Measurements from ENCODE around the gene NATD1.

The NATD1 gene

DNA sequence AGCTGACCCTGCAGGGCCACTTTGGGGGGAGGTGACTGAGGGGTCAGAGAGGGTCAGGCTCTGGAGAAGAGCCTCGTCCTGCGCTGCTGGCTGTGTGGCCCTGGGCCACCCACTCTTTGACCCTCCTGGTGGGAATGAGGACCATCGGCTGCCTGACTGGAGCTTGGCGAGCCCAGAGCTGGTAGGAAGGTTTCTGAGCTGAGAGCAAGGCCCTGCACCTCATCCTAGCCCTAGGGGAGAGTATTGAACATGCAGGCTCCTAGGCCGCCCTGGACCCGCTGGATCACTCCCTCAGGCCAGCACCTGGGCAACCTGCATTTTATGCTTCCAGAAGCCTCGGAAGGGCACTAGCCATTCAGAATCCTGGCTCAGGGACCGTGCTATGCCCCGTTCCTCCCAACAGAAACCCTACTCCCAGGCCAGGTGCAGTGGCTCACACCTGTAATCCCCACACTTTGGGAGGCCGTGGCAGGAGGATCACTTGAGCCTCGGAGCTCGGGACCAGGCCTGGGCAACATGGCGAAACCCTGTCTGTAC, 45.8 kb upstream of the NATD1 start:
- no peak overlapping the region for H3K18ac ChIP-seq (ENCODE audit: low read length)
- no peaks in the 10 kb centered on the region for H3K4me1 ChIP-seq (ENCODE audit: control insufficient read depth, low read depth, low read length)
- no peak overlapping the region for H2BK5ac ChIP-seq (ENCODE audit: low read length)
- H2BK15ac ChIP-seq (replicated peaks; ENCODE audit: low read depth), result no peak overlapping the region
- no peaks in the 10 kb centered on the region for H3K27me3 ChIP-seq (ENCODE audit: insufficient read depth, low read length, poor library complexity)
- WGBS (ENCODE audit: extremely low coverage, insufficient coverage, low lambda C conversion rate), result no CpG with 5 or more reads among the region's 13 CpGs
- H3K4ac ChIP-seq (ENCODE audit: low read depth, low read length), result no peak overlapping the region
- H3K56ac ChIP-seq (ENCODE audit: low read length), result no peak overlapping the region
- no peaks in the 10 kb centered on the region for H3K79me2 ChIP-seq (ENCODE audit: control insufficient read depth, insufficient read depth, low read length)
- no peak overlapping the region for H4K8ac ChIP-seq (ENCODE audit: low read depth, low read length)
- H3K36me3 ChIP-seq (ENCODE audit: control insufficient read depth, insufficient read depth, low read length), result peaks cover 6% of the 10 kb centered on the region
- DNase-seq, result no peak
- H3K4me3 ChIP-seq (ENCODE audit: low read length), result no peak overlapping the region
- H3K9ac ChIP-seq (ENCODE audit: low read length), result no peak overlapping the region
- peaks cover 7% of the 10 kb centered on the region for H3K79me1 ChIP-seq (ENCODE audit: low read length)
- no peak overlapping the region for H3K27ac ChIP-seq (ENCODE audit: low read depth, low read length)
- no peak overlapping the region for H3K4me2 ChIP-seq (ENCODE audit: low read length)
- no peak overlapping the region for H4K5ac ChIP-seq (ENCODE audit: low read length)
- no peak overlapping the region for H2AK5ac ChIP-seq (ENCODE audit: low read length)
- no peak overlapping the region for H2BK120ac ChIP-seq (ENCODE audit: low read depth, low read length)
- no peak overlapping the region for H3K23ac ChIP-seq (ENCODE audit: low read length)

- H3K79me2 ChIP-seq (ENCODE audit: control insufficient read depth, insufficient read depth, low read length), result no peaks in the 10 kb centered on the region
- H3K4me1 ChIP-seq (ENCODE audit: control insufficient read depth, low read depth, low read length), result no peaks in the 10 kb centered on the region
- H3K4me3 ChIP-seq (ENCODE audit: low read length), result no peak overlapping the region
- H3K27me3 ChIP-seq (ENCODE audit: insufficient read depth, low read length, poor library complexity), result no peaks in the 10 kb centered on the region
- no peak overlapping the region for H3K18ac ChIP-seq (ENCODE audit: low read length)
- no peak overlapping the region for H3K27ac ChIP-seq (ENCODE audit: low read depth, low read length)
- no peak overlapping the region for H3K56ac ChIP-seq (ENCODE audit: low read length)
- no peak overlapping the region for H3K4ac ChIP-seq (ENCODE audit: low read depth, low read length)
- no peak overlapping the region for H2BK5ac ChIP-seq (ENCODE audit: low read length)
- no peak overlapping the region for H2BK120ac ChIP-seq (ENCODE audit: low read depth, low read length)
- H2AK5ac ChIP-seq (ENCODE audit: low read length), result no peak overlapping the region
- H4K8ac ChIP-seq (ENCODE audit: low read depth, low read length), result no peak overlapping the region
- no peak overlapping the region for H3K23ac ChIP-seq (ENCODE audit: low read length)
- peaks cover 9% of the 10 kb centered on the region for H3K79me1 ChIP-seq (ENCODE audit: low read length)
- peaks cover 4% of the 10 kb centered on the region for H3K36me3 ChIP-seq (ENCODE audit: control insufficient read depth, insufficient read depth, low read length)
- WGBS (ENCODE audit: extremely low coverage, insufficient coverage, low lambda C conversion rate), result no CpG with 5 or more reads among the region's 22 CpGs
- H3K9ac ChIP-seq (ENCODE audit: low read length), result no peak overlapping the region
- no peak overlapping the region for H3K4me2 ChIP-seq (ENCODE audit: low read length)
- no peak overlapping the region for H4K5ac ChIP-seq (ENCODE audit: low read length)
- DNase-seq, result no peak
- no peak overlapping the region for H2BK15ac ChIP-seq (replicated peaks; ENCODE audit: low read depth)
These were observed 45.1 kb upstream of the NATD1 start for GRCh38 chr17:21298056-21298982.

- Histone ChIP-seq H2AK5ac (ENCODE audit: low read length) (no peak overlapping the region), H3K23ac (ENCODE audit: low read length) (no peak overlapping the region), H3K56ac (ENCODE audit: low read length) (no peak overlapping the region), H2BK120ac (ENCODE audit: low read depth, low read length) (no peak overlapping the region), H4K5ac (ENCODE audit: low read length) (no peak overlapping the region), H3K9ac (ENCODE audit: low read length) (no peak overlapping the region), H3K36me3 (ENCODE audit: control insufficient read depth, insufficient read depth, low read length) (peaks cover 4% of the 10 kb centered on the region), H4K8ac (ENCODE audit: low read depth, low read length) (no peak overlapping the region), H3K79me2 (ENCODE audit: control insufficient read depth, insufficient read depth, low read length) (peaks cover 3% of the 10 kb centered on the region), H3K4me3 (ENCODE audit: low read length) (no peak overlapping the region), H2BK15ac (replicated peaks; ENCODE audit: low read depth) (no peak overlapping the region), H3K27me3 (ENCODE audit: insufficient read depth, low read length, poor library complexity) (no peaks in the 10 kb centered on the region), H3K4ac (ENCODE audit: low read depth, low read length) (no peak overlapping the region), H3K4me2 (ENCODE audit: low read length) (no peak overlapping the region), H3K27ac (ENCODE audit: low read depth, low read length) (no peak overlapping the region), H3K79me1 (ENCODE audit: low read length) (peaks cover 13% of the 10 kb centered on the region), H3K4me1 (ENCODE audit: control insufficient read depth, low read depth, low read length) (no peaks in the 10 kb centered on the region), H3K18ac (ENCODE audit: low read length) (no peak overlapping the region), H2BK5ac (ENCODE audit: low read length) (no peak overlapping the region)
- WGBS (ENCODE audit: extremely low coverage, insufficient coverage, low lambda C conversion rate), result no CpG with 5 or more reads among the region's 10 CpGs
- no peak for DNase-seq
These were observed 44.4 kb upstream of the NATD1 start for GRCh38 chr17:21297597-21297996.

- Histone ChIP-seq H2BK5ac (ENCODE audit: low read length) (no peak overlapping the region), H3K4me1 (ENCODE audit: control insufficient read depth, low read depth, low read length) (no peaks in the 10 kb centered on the region), H3K27me3 (ENCODE audit: insufficient read depth, low read length, poor library complexity) (no peaks in the 10 kb centered on the region), H3K4me2 (ENCODE audit: low read length) (no peak overlapping the region), H3K9ac (ENCODE audit: low read length) (no peak overlapping the region), H3K56ac (ENCODE audit: low read length) (no peak overlapping the region), H3K36me3 (ENCODE audit: control insufficient read depth, insufficient read depth, low read length) (peaks cover 4% of the 10 kb centered on the region), H4K8ac (ENCODE audit: low read depth, low read length) (no peak overlapping the region), H3K4me3 (ENCODE audit: low read length) (no peak overlapping the region), H3K18ac (ENCODE audit: low read length) (no peak overlapping the region), H3K27ac (ENCODE audit: low read depth, low read length) (no peak overlapping the region), H3K23ac (ENCODE audit: low read length) (no peak overlapping the region), H2BK15ac (replicated peaks; ENCODE audit: low read depth) (no peak overlapping the region), H2BK120ac (ENCODE audit: low read depth, low read length) (no peak overlapping the region), H3K4ac (ENCODE audit: low read depth, low read length) (no peak overlapping the region), H4K5ac (ENCODE audit: low read length) (no peak overlapping the region), H2AK5ac (ENCODE audit: low read length) (no peak overlapping the region), H3K79me2 (ENCODE audit: control insufficient read depth, insufficient read depth, low read length) (peaks cover 3% of the 10 kb centered on the region), H3K79me1 (ENCODE audit: low read length) (peaks cover 13% of the 10 kb centered on the region)
- no CpG with 5 or more reads among the region's 10 CpGs for WGBS (ENCODE audit: extremely low coverage, insufficient coverage, low lambda C conversion rate)
- no peak for DNase-seq
These were observed 43.9 kb upstream of the NATD1 start for GRCh38 chr17:21297026-21297520.

DNA sequence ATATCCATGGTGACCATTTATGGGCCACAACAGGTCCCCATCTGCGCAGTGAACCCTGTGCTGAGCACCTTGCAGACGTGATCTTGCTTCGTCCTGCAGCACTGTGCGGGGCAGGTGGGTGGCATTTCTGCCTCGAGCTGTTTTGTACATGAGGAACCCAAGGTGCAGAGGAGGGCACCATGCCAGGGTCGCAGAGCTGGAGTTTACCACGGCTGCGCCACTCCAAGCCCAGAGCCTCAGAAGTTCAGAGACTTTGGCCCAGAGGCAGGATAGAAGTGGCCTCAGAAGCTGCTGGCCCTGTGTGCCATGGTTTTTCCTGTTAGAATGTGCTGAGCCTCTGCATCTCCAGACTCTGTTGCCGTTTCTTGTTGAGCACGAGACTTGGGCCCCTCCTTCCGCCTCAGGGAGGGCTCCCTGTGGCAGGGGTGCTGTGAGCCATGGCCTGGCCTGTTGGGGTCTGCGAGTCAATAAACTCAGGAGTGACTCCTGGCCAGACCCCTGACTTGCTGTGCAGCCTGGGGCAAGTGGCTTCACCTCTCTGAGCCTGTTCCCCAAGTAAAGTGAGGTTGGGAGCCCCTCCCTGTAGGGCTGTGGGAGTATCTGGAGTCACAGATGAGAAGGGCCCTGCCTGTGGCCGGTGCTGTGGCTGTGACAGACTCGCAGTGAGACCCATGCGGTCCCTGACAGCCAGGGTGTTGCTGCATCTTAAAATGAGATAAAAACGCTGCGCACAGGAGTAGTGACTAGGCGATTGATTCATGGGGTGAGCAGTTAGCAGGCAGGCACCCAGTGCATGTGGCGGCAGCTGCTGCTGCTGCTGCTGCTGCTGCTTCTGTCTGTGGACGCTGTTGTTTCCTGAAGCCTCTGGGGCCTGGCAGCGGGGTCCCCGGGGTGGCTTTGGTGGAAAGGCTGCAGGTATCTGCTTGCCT, 43.2 kb upstream of the NATD1 start:
- Histone ChIP-seq H3K4ac (ENCODE audit: low read depth, low read length) (no peak overlapping the region), H3K56ac (ENCODE audit: low read length) (no peak overlapping the region), H2BK5ac (ENCODE audit: low read length) (no peak overlapping the region), H2BK15ac (replicated peaks; ENCODE audit: low read depth) (no peak overlapping the region), H3K4me1 (ENCODE audit: control insufficient read depth, low read depth, low read length) (no peaks in the 10 kb centered on the region), H2BK120ac (ENCODE audit: low read depth, low read length) (no peak overlapping the region), H3K79me2 (ENCODE audit: control insufficient read depth, insufficient read depth, low read length) (peaks cover 6% of the 10 kb centered on the region), H3K4me2 (ENCODE audit: low read length) (no peak overlapping the region), H3K36me3 (ENCODE audit: control insufficient read depth, insufficient read depth, low read length) (peaks cover 4% of the 10 kb centered on the region), H3K9ac (ENCODE audit: low read length) (no peak overlapping the region), H3K18ac (ENCODE audit: low read length) (no peak overlapping the region), H3K4me3 (ENCODE audit: low read length) (no peak overlapping the region), H3K79me1 (ENCODE audit: low read length) (peaks cover 19% of the 10 kb centered on the region), H4K5ac (ENCODE audit: low read length) (no peak overlapping the region), H3K27me3 (ENCODE audit: insufficient read depth, low read length, poor library complexity) (no peaks in the 10 kb centered on the region), H3K27ac (ENCODE audit: low read depth, low read length) (no peak overlapping the region), H4K8ac (ENCODE audit: low read depth, low read length) (no peak overlapping the region), H3K23ac (ENCODE audit: low read length) (no peak overlapping the region), H2AK5ac (ENCODE audit: low read length) (no peak overlapping the region)
- no CpG with 5 or more reads among the region's 22 CpGs for WGBS (ENCODE audit: extremely low coverage, insufficient coverage, low lambda C conversion rate)
- no peak for DNase-seq

Data from mesendoderm (in vitro differentiated cells).